B cell (primary cell): Measurements from ENCODE around the gene ABCC1.

Experiments
- CTCF ChIP-seq: fragments of 200-600 bp; IDR thresholded peaks from one replicate; pipeline ENCODE4 v1.8.0; 2022; ENCODE audit warnings: antibody characterized with exemption, mild to moderate bottlenecking
- EZH2 ChIP-seq: IDR thresholded peaks from 2 replicates; pipeline ENCODE4 v1.6.1; 2012; ENCODE audit warnings: borderline replicate concordance, low read depth, mild to moderate bottlenecking, moderate library complexity, low read length; ENCODE audit not compliant: insufficient read depth, poor library complexity, severe bottlenecking

- TF ChIP-seq CTCF (no peak), EZH2 (no peak)
Observed at GRCh38 chr16:16042076-16042475, 92.7 kb downstream of the ABCC1 start.
